GM11168 (cell line): Measurements from ENCODE around the gene CCR2.
"Not testable (repeated sequence)": the region's sequence is repeated elsewhere in the genome, so short reads cannot be mapped to it uniquely, and the experiment has no call there.

Experiments used
- in situ Hi-C: fragments of 300-500 bp; cut with MboI; formaldehyde crosslinking; loops from one replicate; pipeline ENCODE4 v1.12.0; 2022; ENCODE audit warnings: low sequenced_read_pairs; ENCODE audit not compliant: unreplicated experiment

CCR2 gene

DNA sequence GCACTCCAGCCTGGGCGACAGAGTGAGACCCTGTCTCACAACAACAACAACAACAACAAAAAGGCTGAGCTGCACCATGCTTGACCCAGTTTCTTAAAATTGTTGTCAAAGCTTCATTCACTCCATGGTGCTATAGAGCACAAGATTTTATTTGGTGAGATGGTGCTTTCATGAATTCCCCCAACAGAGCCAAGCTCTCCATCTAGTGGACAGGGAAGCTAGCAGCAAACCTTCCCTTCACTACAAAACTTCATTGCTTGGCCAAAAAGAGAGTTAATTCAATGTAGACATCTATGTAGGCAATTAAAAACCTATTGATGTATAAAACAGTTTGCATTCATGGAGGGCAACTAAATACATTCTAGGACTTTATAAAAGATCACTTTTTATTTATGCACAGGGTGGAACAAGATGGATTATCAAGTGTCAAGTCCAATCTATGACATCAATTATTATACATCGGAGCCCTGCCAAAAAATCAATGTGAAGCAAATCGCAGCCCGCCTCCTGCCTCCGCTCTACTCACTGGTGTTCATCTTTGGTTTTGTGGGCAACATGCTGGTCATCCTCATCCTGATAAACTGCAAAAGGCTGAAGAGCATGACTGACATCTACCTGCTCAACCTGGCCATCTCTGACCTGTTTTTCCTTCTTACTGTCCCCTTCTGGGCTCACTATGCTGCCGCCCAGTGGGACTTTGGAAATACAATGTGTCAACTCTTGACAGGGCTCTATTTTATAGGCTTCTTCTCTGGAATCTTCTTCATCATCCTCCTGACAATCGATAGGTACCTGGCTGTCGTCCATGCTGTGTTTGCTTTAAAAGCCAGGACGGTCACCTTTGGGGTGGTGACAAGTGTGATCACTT is 18.8 kb downstream of the CCR2 start:
- in situ Hi-C loops, result loop anchor here (5.0 to 10.0 kb wide), 2 partner anchors 155 to 428 kb away; partner anchors contain the start of gene CXCR6

- in situ Hi-C loops, result loop anchor here (5.0 to 10.0 kb wide), 2 partner anchors 157 to 430 kb away; partner anchors contain the start of gene CXCR6
Observed at GRCh38 chr3:46374755-46375154, 20.8 kb downstream of the CCR2 start.

- in situ Hi-C loops, result loop anchor here (10.0 kb wide), 1 partner anchor 430 kb away; the partner anchor contains the start of gene CXCR6
Observed at GRCh38 chr3:46375218-46375617, 21.3 kb downstream of the CCR2 start.

DNA sequence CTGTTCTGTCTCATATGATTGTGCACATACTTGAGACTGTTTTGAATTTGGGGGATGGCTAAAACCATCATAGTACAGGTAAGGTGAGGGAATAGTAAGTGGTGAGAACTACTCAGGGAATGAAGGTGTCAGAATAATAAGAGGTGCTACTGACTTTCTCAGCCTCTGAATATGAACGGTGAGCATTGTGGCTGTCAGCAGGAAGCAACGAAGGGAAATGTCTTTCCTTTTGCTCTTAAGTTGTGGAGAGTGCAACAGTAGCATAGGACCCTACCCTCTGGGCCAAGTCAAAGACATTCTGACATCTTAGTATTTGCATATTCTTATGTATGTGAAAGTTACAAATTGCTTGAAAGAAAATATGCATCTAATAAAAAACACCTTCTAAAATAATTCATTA is 21.9 kb downstream of the CCR2 start:
- in situ Hi-C loops, result loop anchor here (10.0 kb wide), 1 partner anchor 431 kb away; the partner anchor contains the start of gene CXCR6

DNA sequence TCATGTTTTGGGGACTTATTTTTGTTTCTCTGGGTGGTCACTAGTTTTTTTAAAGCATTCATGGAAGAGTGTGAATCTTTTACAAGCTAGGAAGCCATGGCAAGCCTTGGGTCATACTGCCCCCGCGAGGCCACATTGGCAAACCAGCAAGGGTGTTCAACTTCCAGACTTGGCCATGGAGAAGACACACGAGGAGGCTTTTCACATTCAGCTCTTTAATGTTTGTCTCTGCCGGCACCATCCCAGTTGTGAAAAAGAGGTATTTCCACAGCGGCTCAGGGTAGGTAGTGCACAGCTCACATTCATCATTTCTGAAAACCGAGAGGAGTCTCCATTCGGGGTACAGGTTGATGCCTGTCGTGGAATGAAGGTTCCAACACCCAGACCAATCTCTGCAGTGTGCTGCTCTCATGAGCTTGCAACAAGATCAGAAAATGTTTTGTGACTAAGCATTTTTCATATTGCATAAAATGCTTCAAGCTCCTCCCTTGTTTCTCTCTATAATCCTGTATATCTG is 24.6 kb downstream of the CCR2 start:
- in situ Hi-C loops, result loop anchor here (10.0 kb wide), 1 partner anchor 434 kb away; the partner anchor contains the start of gene CXCR6

GRCh38 chr3:46380471-46381221 is 26.7 kb downstream of the CCR2 start:
- in situ Hi-C loops, result loop anchor here (5.0 kb wide), 1 partner anchor 283 kb away; no protein-coding TSS in a partner anchor

DNA sequence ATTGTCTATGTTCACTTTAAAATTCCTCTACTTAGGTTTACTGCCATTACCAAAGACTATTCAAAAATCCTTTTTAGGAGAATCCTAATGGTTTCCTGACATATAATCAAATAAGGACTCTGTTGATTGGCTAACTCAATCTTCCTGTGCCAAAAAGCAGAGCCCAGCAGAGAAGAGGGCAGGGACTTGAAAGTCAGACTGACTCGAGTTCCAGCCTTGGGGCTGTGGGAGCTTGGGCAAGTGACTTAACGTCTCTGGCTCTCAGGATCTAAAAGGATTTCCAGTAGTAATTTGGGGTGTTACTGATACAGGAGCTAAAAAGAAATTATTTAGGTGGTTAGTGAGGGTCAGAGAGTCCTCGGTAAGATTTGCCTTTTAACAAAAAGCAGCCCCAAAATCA is 27.7 kb downstream of the CCR2 start:
- in situ Hi-C loops, result loop anchor here (5.0 kb wide), 1 partner anchor 284 kb away; no protein-coding TSS in a partner anchor

GRCh38 chr3:46383211-46383950 is 29.5 kb downstream of the CCR2 start:
- in situ Hi-C loops, result loop anchor here (5.0 kb wide), 1 partner anchor 286 kb away; no protein-coding TSS in a partner anchor

GRCh38 chr3:46383951-46384330 is 30.0 kb downstream of the CCR2 start:
- in situ Hi-C loops, result loop anchor here (5.0 kb wide), 1 partner anchor 287 kb away; no protein-coding TSS in a partner anchor

DNA sequence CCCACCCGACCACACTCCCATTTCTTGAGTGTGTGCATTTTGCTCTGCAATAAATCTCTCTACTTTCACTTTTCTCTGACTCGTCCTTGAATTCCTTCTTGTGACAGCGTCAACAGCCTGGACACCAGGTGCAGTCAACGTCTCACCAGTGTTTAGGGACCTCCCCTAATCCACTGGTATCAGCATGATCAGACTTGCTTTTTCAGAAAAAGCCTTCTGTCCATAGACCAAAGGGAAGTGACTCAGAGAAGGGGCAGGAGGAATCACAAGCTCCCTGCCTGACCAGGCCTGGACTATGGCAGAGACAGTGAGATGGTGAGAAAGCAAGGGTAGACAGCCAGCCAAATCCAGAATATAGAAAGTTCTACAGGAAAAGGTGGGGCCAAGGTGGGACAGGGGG is 32.3 kb downstream of the CCR2 start:
- in situ Hi-C loops, result no loop called here

DNA sequence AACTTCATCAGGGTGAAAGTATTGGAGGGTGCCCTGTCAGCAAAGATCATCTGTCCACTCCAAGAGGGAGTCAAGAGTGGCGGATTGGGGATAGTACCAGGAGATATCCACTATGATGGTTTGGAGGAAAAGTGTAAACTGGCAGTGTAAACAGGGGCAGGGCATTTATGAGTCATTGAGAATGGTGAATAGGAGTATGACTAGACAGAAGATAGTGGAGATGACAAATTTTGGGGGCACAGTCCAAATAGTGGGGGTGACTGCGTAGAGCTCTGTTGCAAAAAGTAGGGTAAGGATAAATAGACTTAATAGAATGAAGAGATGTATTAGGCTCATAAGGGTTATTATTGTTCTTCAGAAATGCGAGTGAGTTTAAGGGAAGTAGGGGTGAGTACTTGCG is 34.9 kb downstream of the CCR2 start:
- in situ Hi-C loops, result not testable (repeated sequence)

GRCh38 chr3:46389306-46389705 is 35.4 kb downstream of the CCR2 start:
- in situ Hi-C loops, result no loop called here

DNA sequence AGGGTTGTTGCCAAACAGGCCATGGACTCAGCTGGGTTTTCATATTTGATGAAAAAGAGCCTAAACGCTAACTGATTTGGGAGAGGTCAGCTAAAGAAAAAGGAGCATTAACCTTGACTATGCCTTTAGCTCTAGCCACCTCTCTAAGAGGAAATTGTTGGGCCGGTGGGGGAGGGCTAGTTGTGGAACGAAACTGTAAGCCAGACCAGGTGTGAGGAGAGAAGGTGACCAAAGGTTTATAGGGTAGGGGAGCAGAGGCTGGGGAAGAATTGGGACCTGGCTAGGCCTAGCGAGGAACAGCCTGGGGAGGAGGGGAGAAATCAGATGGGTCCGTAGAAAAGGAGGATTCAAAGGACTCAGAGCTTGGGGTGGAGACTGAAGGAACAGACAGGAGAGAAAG is 37.6 kb downstream of the CCR2 start:
- in situ Hi-C loops, result not testable (repeated sequence)

DNA sequence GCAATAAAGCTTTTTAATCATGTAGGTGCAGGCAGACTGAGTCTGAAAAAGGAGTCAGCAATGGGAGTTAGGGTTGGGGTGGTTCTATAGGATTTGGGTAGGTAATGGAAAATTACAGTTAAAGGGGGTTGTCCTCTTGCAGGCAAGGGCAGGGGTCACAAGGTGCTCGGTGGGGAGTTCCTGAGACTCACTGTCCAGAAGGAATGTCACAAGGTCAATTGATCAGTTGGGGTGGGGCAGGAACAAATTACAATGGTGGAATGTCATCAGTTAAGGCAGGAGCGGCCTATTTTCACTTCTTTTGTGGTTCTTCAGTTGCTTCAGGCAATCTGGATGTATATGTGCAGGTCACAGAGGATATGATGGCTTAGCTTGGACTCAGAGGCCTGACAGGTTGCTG is 39.1 kb downstream of the CCR2 start:
- in situ Hi-C loops, result no loop called here

GRCh38 chr3:46393554-46394434 is 39.9 kb downstream of the CCR2 start:
- in situ Hi-C loops, result no loop called here

DNA sequence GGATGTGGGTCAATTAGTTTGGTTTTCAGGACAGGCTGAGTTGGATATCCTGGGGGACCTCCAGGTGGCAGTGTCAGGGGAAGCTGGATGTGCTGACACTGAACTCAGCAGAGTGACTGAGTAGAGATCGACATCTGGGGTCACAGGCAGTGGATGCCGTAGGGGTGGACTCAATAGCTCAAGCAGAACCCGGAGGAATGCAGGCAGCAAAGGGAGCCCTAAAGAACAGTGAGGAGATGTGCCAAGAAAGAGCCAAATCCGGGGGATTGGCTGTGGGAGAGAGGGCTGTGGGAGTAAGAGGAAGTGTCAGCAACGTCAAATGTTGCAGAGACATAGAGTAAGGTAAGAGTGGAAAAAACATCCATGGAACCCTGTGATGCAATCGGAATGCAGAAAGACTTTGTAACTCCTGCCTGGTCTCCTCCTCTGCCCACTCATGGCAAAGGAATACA is 41.3 kb downstream of the CCR2 start:
- in situ Hi-C loops, result no loop called here

DNA sequence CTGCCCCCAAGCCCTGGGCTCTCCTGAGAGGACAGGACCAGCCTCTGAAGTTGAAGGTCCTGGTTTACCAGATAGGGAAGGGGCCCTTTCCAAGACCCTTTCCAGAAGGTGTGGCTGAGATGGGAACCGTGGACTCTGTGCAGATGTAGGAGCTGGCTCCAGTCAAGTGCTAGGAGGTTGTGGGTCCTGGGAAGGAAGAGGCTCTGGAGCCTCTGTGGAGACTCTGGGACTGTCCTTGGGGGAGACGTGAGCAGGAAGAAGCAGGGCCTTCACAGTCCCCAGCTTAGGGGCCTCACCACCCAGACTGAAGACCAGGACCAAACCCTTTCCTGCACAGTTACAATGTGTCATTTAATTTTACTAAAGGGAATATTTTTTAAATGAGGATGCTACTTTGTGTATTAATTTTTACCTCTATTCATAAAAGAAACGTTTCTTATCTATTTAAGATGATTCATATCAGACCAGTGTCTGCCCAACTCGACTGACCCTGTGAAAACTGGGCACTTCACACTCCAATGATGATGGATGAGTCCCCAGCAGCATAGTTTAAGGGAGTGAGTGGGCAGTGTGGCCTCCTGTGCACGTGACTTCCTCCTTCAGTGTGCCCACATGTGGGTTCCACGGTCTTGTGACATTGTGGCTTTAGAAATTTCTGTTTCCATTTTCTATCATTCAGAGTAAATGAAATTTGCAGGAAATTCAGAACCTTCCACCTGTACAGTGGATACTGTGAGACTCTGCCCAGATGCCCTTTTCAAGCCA is 42.0 kb downstream of the CCR2 start:
- in situ Hi-C loops, result no loop called here

- in situ Hi-C loops, result no loop called here
Observed at GRCh38 chr3:46397111-46397510, 43.2 kb downstream of the CCR2 start.
